ENCODE results near the gene PSMA3.

PSMA3 gene

GRCh38 chr14:58278177-58278576 lies 33.5 kb downstream of the PSMA3 start:
- H3K4me1 Mint-ChIP-seq = peaks cover 59% of the 10 kb centered on the region
- no peaks in the 10 kb centered on the region for H3K27me3 Mint-ChIP-seq
- no peak for ATAC-seq (replicated peaks; ENCODE audit: extremely low read depth, poor library complexity, severe bottlenecking)
- DNase-seq (ENCODE audit: low spot score in 2 of 2) = no peak
- peaks cover 61% of the 10 kb centered on the region for H3K36me3 Mint-ChIP-seq (ENCODE audit: insufficient read depth)
- no peak overlapping the region for H3K4me3 Mint-ChIP-seq
- peak overlapping the region; percentile 53 for H3K27ac Mint-ChIP-seq (ENCODE audit: low read depth)
- H3K9me3 Mint-ChIP-seq = no peaks in the 10 kb centered on the region

- Mint-ChIP-seq H3K4me3 (peak overlapping the region; percentile 33), H3K36me3 (ENCODE audit: insufficient read depth) (peaks cover 72% of the 10 kb centered on the region), H3K27me3 (no peaks in the 10 kb centered on the region), H3K9me3 (no peaks in the 10 kb centered on the region), H3K4me1 (peaks cover 60% of the 10 kb centered on the region), H3K27ac (ENCODE audit: low read depth) (peak overlapping the region; percentile 69)
- DNase-seq (ENCODE audit: low spot score in 2 of 2) (no peak), ATAC-seq (replicated peaks; ENCODE audit: extremely low read depth, poor library complexity, severe bottlenecking) (peak; percentile 69)
Measured at GRCh38 chr14:58280954-58281787, 36.5 kb downstream of the PSMA3 start.

GRCh38 chr14:58281969-58282368 lies 37.3 kb downstream of the PSMA3 start:
- Mint-ChIP-seq H3K27me3 (no peaks in the 10 kb centered on the region), H3K4me3 (no peak overlapping the region), H3K4me1 (peaks cover 55% of the 10 kb centered on the region), H3K9me3 (no peaks in the 10 kb centered on the region), H3K27ac (ENCODE audit: low read depth) (no peak overlapping the region), H3K36me3 (ENCODE audit: insufficient read depth) (peaks cover 74% of the 10 kb centered on the region)
- DNase-seq (ENCODE audit: low spot score in 2 of 2) (no peak), ATAC-seq (replicated peaks; ENCODE audit: extremely low read depth, poor library complexity, severe bottlenecking) (no peak)

- Mint-ChIP-seq H3K36me3 (ENCODE audit: insufficient read depth) (peaks cover 76% of the 10 kb centered on the region), H3K27ac (ENCODE audit: low read depth) (no peak overlapping the region), H3K9me3 (no peaks in the 10 kb centered on the region), H3K4me3 (no peak overlapping the region), H3K27me3 (no peaks in the 10 kb centered on the region), H3K4me1 (peaks cover 62% of the 10 kb centered on the region)
- ATAC-seq (replicated peaks; ENCODE audit: extremely low read depth, poor library complexity, severe bottlenecking) (no peak), DNase-seq (ENCODE audit: low spot score in 2 of 2) (no peak)
Measured at GRCh38 chr14:58282925-58283593, 38.4 kb downstream of the PSMA3 start.

- Mint-ChIP-seq H3K9me3 (no peaks in the 10 kb centered on the region), H3K27ac (ENCODE audit: low read depth) (no peak overlapping the region), H3K4me1 (peaks cover 69% of the 10 kb centered on the region), H3K4me3 (no peak overlapping the region), H3K27me3 (no peaks in the 10 kb centered on the region), H3K36me3 (ENCODE audit: insufficient read depth) (peaks cover 78% of the 10 kb centered on the region)
- ATAC-seq (replicated peaks; ENCODE audit: extremely low read depth, poor library complexity, severe bottlenecking) (no peak), DNase-seq (ENCODE audit: low spot score in 2 of 2) (no peak)
Measured at GRCh38 chr14:58283730-58284129, 39.1 kb downstream of the PSMA3 start.

GRCh38 chr14:58285132-58285531 lies 40.5 kb downstream of the PSMA3 start:
- H3K27ac Mint-ChIP-seq (ENCODE audit: low read depth) = peak overlapping the region; percentile 59
- H3K36me3 Mint-ChIP-seq (ENCODE audit: insufficient read depth) = peaks cover 80% of the 10 kb centered on the region
- no peaks in the 10 kb centered on the region for H3K27me3 Mint-ChIP-seq
- no peaks in the 10 kb centered on the region for H3K9me3 Mint-ChIP-seq
- H3K4me1 Mint-ChIP-seq = peaks cover 72% of the 10 kb centered on the region
- ATAC-seq (replicated peaks; ENCODE audit: extremely low read depth, poor library complexity, severe bottlenecking) (no peak), DNase-seq (ENCODE audit: low spot score in 2 of 2) (no peak)
- no peak overlapping the region for H3K4me3 Mint-ChIP-seq

- ATAC-seq (replicated peaks; ENCODE audit: extremely low read depth, poor library complexity, severe bottlenecking) (no peak), DNase-seq (ENCODE audit: low spot score in 2 of 2) (no peak)
- Mint-ChIP-seq H3K27me3 (no peaks in the 10 kb centered on the region), H3K9me3 (no peaks in the 10 kb centered on the region), H3K4me1 (peaks cover 67% of the 10 kb centered on the region), H3K27ac (ENCODE audit: low read depth) (peak overlapping the region; percentile 36), H3K4me3 (no peak overlapping the region), H3K36me3 (ENCODE audit: insufficient read depth) (peaks cover 76% of the 10 kb centered on the region)
Measured at GRCh38 chr14:58287607-58288042, 43.0 kb downstream of the PSMA3 start.

- peak overlapping the region; percentile 60 for H3K27ac Mint-ChIP-seq (ENCODE audit: low read depth)
- H3K27me3 Mint-ChIP-seq = no peaks in the 10 kb centered on the region
- no peak for ATAC-seq (replicated peaks; ENCODE audit: extremely low read depth, poor library complexity, severe bottlenecking)
Measured at GRCh38 chr14:58288106-58288792, 43.6 kb downstream of the PSMA3 start.

GRCh38 chr14:58291646-58292045 lies 47.0 kb downstream of the PSMA3 start:
- Mint-ChIP-seq H3K27ac (ENCODE audit: low read depth) (no peak overlapping the region), H3K36me3 (ENCODE audit: insufficient read depth) (peaks cover 79% of the 10 kb centered on the region), H3K4me1 (peaks cover 69% of the 10 kb centered on the region), H3K9me3 (no peaks in the 10 kb centered on the region), H3K4me3 (no peak overlapping the region), H3K27me3 (no peaks in the 10 kb centered on the region)
- ATAC-seq (replicated peaks; ENCODE audit: extremely low read depth, poor library complexity, severe bottlenecking) (no peak), DNase-seq (ENCODE audit: low spot score in 2 of 2) (no peak)

More at GRCh38 chr14:58288106-58288792, 43.6 kb downstream of the PSMA3 start:
- Mint-ChIP-seq H3K36me3 (ENCODE audit: insufficient read depth) (peaks cover 78% of the 10 kb centered on the region), H3K4me1 (peaks cover 65% of the 10 kb centered on the region), H3K4me3 (no peak overlapping the region), H3K9me3 (no peaks in the 10 kb centered on the region)
- no peak for DNase-seq (ENCODE audit: low spot score in 2 of 2)

GRCh38 chr14:58292187-58292586 lies 47.5 kb downstream of the PSMA3 start:
- Mint-ChIP-seq H3K27ac (ENCODE audit: low read depth) (peak overlapping the region; percentile 53), H3K27me3 (no peaks in the 10 kb centered on the region), H3K4me3 (no peak overlapping the region), H3K9me3 (no peaks in the 10 kb centered on the region), H3K4me1 (peaks cover 69% of the 10 kb centered on the region), H3K36me3 (ENCODE audit: insufficient read depth) (peaks cover 79% of the 10 kb centered on the region)
- ATAC-seq (replicated peaks; ENCODE audit: extremely low read depth, poor library complexity, severe bottlenecking) (no peak), DNase-seq (ENCODE audit: low spot score in 2 of 2) (no peak)

GRCh38 chr14:58294201-58294600 lies 49.6 kb downstream of the PSMA3 start:
- Mint-ChIP-seq H3K27ac (ENCODE audit: low read depth) (no peak overlapping the region), H3K36me3 (ENCODE audit: insufficient read depth) (peaks cover 62% of the 10 kb centered on the region), H3K4me3 (peak overlapping the region; percentile 41), H3K4me1 (peaks cover 52% of the 10 kb centered on the region), H3K27me3 (no peaks in the 10 kb centered on the region), H3K9me3 (no peaks in the 10 kb centered on the region)
- no peak for DNase-seq (ENCODE audit: low spot score in 2 of 2)
- ATAC-seq (replicated peaks; ENCODE audit: extremely low read depth, poor library complexity, severe bottlenecking) = no peak

GRCh38 chr14:58296726-58297125 lies 52.1 kb downstream of the PSMA3 start:
- Mint-ChIP-seq H3K9me3 (no peaks in the 10 kb centered on the region), H3K4me1 (peaks cover 39% of the 10 kb centered on the region), H3K36me3 (ENCODE audit: insufficient read depth) (peaks cover 51% of the 10 kb centered on the region), H3K27me3 (no peaks in the 10 kb centered on the region), H3K27ac (ENCODE audit: low read depth) (no peak overlapping the region), H3K4me3 (no peak overlapping the region)
- DNase-seq (ENCODE audit: low spot score in 2 of 2) (no peak), ATAC-seq (replicated peaks; ENCODE audit: extremely low read depth, poor library complexity, severe bottlenecking) (no peak)
